Psoas muscle (tissue), 8 donors: ENCODE measurements around the gene PRKN. TPM values are rescaled to one million over a fixed set of nuclear protein-coding genes. Genes with fewer than 3 reads are reported as not detected.

Experiments
- ATAC-seq, 4 donors: fragments of 200-7000 bp; cut with Tn5 transposase; one replicate each; pipeline ENCODE4 v1.9.1; 2020; ENCODE audit warnings: moderate library complexity in 3 of 4, mild to moderate bottlenecking in 2 of 4
- DNase-seq, 2 donors: peaks; one replicate each; pipeline ENCODE4 v3.0.0-alpha.2; 2020
- H3K27ac ChIP-seq: fragments of 200-600 bp; one replicate; pipeline ENCODE4 v1.8.0; 2022
- H3K27me3 ChIP-seq, 3 donors: fragments of 200-600 bp in 1 of 3; one replicate each; pipeline versions ENCODE4 v1.6.1 to v1.8.0; 2013 to 2022; ENCODE audit warnings: low read length in 2 of 3, mild to moderate bottlenecking in 2 of 3, moderate library complexity in 1 of 3; ENCODE audit not compliant: insufficient read depth in 3 of 3
- H3K36me3 ChIP-seq, 2 donors: fragments of 200-600 bp in 1 of 2; one replicate each; pipeline versions ENCODE4 v1.6.1 to v1.8.0; 2013 to 2022; ENCODE audit warnings: low read depth in 1 of 2, mild to moderate bottlenecking in 1 of 2, moderate library complexity in 1 of 2; ENCODE audit not compliant: insufficient read depth in 1 of 2
- H3K4me1 ChIP-seq: fragments of 200-600 bp; one replicate; pipeline ENCODE4 v1.8.0; 2022
- H3K4me3 ChIP-seq: fragments of 200-600 bp; one replicate; pipeline ENCODE4 v1.8.0; 2022; ENCODE audit warnings: mild to moderate bottlenecking
- H3K9me3 ChIP-seq: fragments of 200-600 bp; one replicate; pipeline ENCODE4 v1.8.0; 2022
- CTCF ChIP-seq: fragments of 200-600 bp; IDR thresholded peaks from one replicate; pipeline ENCODE4 v1.8.0; 2022; ENCODE audit warnings: antibody characterized with exemption
- WGBS, 3 donors: extraction: QIAGEN DNeasy Blood & Tissue Kit; methylation state at CpG; one replicate each; pipeline versions ENCODE4 v1.1.6 to v1.1.7; 2013; 5-methylcytosine and 5-hydroxymethylcytosine counted together
- intact Hi-C, 2 donors: fragments of 100-400 bp; cut with DNase I; formaldehyde crosslinking; loops; one replicate each; pipeline versions ENCODE4 v1.11.0 to v1.14.2; 2022
- polyA plus RNA-seq, 3 donors: library from polyadenylated mRNA; stranded (reverse); fragments of 200-250 nt; gene quantifications; one replicate each; pipeline ENCODE4 v1.2.3, GENCODE V29; 2013
- total RNA-seq, 4 donors: library from RNA; stranded (reverse); fragmentation: NEBNext Ultra II Directional in 2 of 4; extraction: Animal tissue kit (Norgen Biotek cat#: 25700) in 2 of 4; gene quantifications; one replicate each; pipeline versions ENCODE4 v1.2.1 to v1.2.4, GENCODE V29; 2021 to 2023
- donor health status: healthy with polysubstance abuse.
- donor health status: DM: no; HTN: no; CAD: no; lungs with moderate emphysema.
- donor health status: Bipolar disorder and iron deficiency.
- donor health status: healthy.
- donor health status: DM: yes; HTN: yes; CAD: no.
- donor health status: DM: no; HTN: no; CAD: no.
- donor health status: DM: no; HTN: no; CAD: no.
- donor health status: DM: yes; HTN: yes; CAD: no.

The PRKN gene
- total and polyA plus RNA-seq, 7 donors, result 1.5 to 19.5 (median 11.7) TPM

GRCh38 chr6:162715601-162716000, 12.0 kb downstream of the PRKN start:
- intact Hi-C loops, result no loop called here
- no peaks in the 10 kb centered on the region for H3K27me3 ChIP-seq
- DNase-seq (no peak), ATAC-seq (no peak)
- TF ChIP-seq CTCF, result no peak
- H3K36me3 ChIP-seq, result no peaks in the 10 kb centered on the region
- H3K27ac ChIP-seq, result no peak overlapping the region
- H3K9me3 ChIP-seq, result no peaks in the 10 kb centered on the region
- H3K4me3 ChIP-seq, result no peak overlapping the region
- peaks cover 4% of the 10 kb centered on the region for H3K4me1 ChIP-seq
- 92 to 97% (median 96%) methylated on average over 6 of the region's 6 CpGs for WGBS, 3 donors

GRCh38 chr6:162713974-162714780, 13.4 kb downstream of the PRKN start:
- intact Hi-C loops, result no loop called here
- Histone ChIP-seq H3K27me3 (no peaks in the 10 kb centered on the region), H3K4me1 (peaks cover 7% of the 10 kb centered on the region), H3K27ac (no peak overlapping the region), H3K4me3 (no peak overlapping the region), H3K36me3 (no peaks in the 10 kb centered on the region), H3K9me3 (no peaks in the 10 kb centered on the region)
- ATAC-seq, result no peak
- no peak for TF ChIP-seq CTCF
- WGBS, 3 donors, result 80 to 86% (median 83%) methylated on average over 13 of the region's 13 CpGs
- DNase-seq, result no peak

GRCh38 chr6:162712694-162713093, 14.9 kb downstream of the PRKN start:
- ATAC-seq (no peak), DNase-seq (no peak)
- H3K27me3 ChIP-seq, result no peaks in the 10 kb centered on the region
- no peaks in the 10 kb centered on the region for H3K36me3 ChIP-seq
- H3K9me3 ChIP-seq, result no peaks in the 10 kb centered on the region
- no peak for TF ChIP-seq CTCF
- H3K4me1 ChIP-seq, result peaks cover 7% of the 10 kb centered on the region
- intact Hi-C loops, result no loop called here
- H3K4me3 ChIP-seq, result no peak overlapping the region
- WGBS, 3 donors, result 95 to 99% (median 97%) methylated on average over 2 of the region's 2 CpGs
- no peak overlapping the region for H3K27ac ChIP-seq

GRCh38 chr6:162711376-162711775, 16.2 kb downstream of the PRKN start:
- H3K36me3 ChIP-seq, result no peaks in the 10 kb centered on the region

More at GRCh38 chr6:162711376-162711775, 16.2 kb downstream of the PRKN start:
- 71 to 97% (median 87%) methylated on average over 4 of the region's 4 CpGs for whole genome bisulfite sequencing, 3 donors
- intact Hi-C loops, result no loop called here
- no peaks in the 10 kb centered on the region for H3K9me3 ChIP-seq
- peak in 3 of 4 donors; percentile 22 to 72 (median 54) for ATAC-seq
- TF ChIP-seq CTCF, result no peak
- DNase-seq, result no peak
- H3K4me1 ChIP-seq, result peaks cover 14% of the 10 kb centered on the region
- no peak overlapping the region for H3K4me3 ChIP-seq
- peak overlapping the region; percentile 14 for H3K27ac ChIP-seq
- H3K27me3 ChIP-seq, result no peaks in the 10 kb centered on the region
